ENCODE data around the gene JAZF1.
A peak's percentile ranks its signal among the peaks of the same experiment; 100 is the strongest.

Gene JAZF1

DNA sequence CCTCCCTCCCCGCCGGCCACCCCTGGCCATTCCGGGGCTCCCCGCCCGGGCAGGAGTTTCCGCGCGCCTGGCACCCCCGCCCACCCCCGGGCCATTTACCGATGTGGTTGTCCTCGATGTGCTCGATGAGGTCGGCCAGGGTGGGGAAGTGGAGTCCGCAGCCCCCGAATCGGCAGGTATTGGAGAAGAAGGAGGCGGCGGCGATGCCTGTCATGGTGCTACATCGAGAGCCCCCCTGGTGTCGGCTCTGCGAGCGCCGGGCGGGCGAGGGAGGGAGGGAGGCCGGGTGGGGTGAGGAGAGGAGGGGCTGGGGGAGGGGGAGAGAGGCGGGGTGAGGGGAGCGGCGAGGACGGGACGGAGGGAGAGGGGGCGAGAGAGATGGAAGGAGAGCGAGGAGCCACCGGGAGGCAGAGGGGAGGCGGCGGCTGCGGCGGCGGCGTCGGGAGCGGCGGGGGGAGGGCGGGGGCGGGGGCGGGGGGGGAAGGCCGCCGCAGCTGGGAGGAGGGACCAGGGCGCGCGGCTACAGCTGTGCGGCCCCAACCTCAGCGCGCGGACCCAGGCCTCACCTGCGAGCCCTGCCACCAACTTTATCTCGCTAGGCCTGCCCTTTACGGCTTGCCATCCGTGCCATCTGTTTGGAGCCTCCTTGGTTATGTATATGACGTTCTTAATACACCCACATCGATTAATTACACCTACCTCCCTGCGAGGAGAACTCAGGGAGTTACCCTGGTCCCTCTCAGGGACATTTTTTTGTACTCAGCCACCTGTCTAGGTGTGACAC, at the start of gene JAZF1:
TSS of gene JAZF1 (minus strand) at position 432 of the 784 bp plus-strand sequence.
- DNase-seq (ENCODE audit: low read depth in 1 of 2, low spot score in 1 of 2): peak; percentile 18 to 35

DNA sequence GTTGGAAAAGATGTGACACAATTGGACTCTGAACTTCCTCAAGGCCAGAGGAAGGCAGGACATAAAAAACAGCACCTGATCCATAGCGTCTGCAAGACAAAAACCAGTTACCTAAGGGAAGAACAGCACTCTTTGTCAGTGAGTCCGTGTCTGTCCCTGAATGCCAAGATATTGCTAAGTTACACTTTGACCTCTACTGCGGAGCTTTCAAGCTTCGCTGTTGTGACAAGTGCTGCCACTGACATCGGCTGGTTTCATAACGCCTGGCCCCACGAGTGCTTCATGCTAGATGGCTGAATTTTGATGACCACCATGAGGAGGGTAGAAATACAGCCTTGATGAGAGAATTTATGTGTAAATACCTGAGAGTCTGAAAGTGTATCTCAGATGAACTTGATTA, 49.7 kb upstream of the JAZF1 start:
- DNase-seq (ENCODE audit: low read depth in 1 of 2, low spot score in 1 of 2): no peak

DNA sequence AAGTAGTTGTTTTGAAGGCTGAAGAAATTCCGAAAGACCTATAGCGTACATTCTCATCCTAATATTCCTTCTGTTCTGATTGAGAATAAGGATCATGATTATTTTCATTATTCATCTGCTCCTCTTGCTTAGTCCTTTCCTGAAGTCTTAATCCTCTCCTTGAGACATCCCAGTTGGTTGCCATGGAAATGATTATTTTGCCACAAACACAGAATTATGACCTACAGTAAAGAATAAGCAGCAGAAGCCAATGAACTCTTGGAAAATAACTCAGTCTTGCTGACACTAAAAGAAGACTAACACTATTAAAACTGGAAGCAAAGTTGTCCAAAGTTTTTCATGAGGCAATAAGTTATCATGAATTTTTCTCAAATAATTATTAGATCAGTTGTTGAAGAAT, 47.8 kb upstream of the JAZF1 start:
- no peak for DNase-seq (ENCODE audit: low read depth in 1 of 2, low spot score in 1 of 2)

DNA sequence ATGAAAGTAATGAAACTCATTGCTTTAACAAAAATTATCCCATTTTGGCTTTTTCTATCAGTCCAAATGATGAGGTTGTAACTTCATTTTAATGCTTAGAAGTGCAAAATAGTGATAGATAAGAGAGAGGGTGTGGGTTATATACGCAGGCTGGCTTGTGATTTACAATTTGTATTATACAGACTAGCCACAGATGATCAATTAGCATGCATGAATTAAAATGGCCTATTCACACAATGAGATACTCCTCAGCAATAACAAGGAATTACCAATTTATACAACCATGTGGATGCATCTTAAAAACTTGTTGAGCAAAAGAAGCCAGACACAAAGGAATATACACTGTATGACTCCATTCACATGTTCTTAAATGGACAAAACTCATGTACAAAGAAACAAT, 45.4 kb upstream of the JAZF1 start:
- DNase-seq (ENCODE audit: low read depth in 1 of 2, low spot score in 1 of 2): no peak

DNA sequence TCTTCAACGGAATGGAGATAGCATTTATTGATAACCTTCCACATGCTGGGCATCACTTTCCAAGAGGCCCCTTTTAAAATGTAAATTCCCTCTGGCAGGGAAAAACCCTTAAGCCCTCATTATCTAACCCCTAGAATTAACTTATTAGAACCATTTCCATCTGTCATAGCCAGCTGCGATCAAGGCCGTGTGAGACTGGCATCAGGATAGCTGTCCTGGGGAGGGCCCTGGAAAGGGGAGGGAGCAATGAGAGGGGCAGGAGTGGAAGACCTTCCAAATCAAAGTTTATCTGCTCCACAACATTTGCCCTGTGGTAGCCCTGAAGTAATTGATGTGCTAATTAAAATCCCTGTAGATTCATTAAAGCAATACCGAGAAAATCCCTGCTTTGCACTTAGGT, 45.0 kb upstream of the JAZF1 start:
- DNase-seq (ENCODE audit: low read depth in 1 of 2, low spot score in 1 of 2): no peak

DNA sequence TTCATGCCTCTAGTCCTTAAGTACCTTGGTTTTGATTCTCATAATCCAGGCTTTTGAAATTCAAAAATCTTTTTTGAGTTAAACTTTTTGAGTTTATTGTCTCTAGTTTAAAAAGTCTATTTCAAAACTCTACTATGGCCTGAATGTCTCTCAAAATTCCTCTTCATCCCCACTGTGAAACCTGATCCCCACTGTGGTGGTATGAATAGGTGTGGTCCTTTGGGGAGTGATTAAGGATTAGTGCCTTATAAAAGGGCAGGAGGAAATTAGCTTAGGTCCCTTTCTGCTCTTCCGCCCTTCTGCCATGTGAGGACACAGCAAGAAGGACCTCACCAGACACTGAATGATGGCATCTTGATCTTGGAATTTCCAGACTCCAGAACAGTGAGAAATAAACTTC, 44.1 kb upstream of the JAZF1 start:
- DNase-seq (ENCODE audit: low read depth in 1 of 2, low spot score in 1 of 2): no peak

DNA sequence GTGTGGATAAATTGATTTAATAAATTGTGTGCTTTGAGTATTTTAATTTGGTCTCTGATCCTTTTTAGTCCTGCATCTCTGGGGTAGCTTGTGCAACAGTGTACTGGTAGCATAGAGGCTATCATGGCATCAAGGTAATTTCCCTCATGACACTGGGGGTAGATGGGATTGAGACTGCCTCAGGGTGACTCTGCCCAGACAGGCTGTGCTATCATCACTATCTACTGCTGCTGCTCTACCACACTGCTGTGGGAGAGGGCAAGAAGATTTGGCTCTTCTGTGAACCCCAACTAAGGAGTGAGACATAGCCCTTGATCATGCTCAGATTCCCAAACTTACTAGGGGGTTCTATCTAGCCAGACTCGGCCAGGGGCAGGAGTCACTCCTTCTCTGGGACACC, 43.6 kb upstream of the JAZF1 start:
- no peak for DNase-seq (ENCODE audit: low read depth in 1 of 2, low spot score in 1 of 2)

DNA sequence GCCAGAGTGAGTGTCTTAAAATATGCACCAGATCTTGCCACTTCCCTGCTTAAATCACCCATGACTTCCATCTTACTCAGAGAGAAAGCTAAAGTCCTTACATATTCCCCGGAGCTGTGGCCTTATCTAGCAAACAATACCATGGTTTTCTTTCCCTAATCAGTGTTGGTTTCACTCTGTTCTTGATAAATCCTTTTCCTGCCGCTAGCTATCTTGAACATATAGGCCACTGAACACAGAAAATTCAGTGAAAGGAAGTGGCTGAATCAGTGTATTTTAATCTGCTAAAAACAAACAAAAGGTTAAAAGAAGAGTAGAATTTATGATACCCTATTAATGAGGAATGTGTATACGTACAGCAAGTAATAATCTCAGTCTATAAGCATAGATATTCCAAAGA, 42.0 kb upstream of the JAZF1 start:
- no peak for DNase-seq (ENCODE audit: low read depth in 1 of 2, low spot score in 1 of 2)

DNA sequence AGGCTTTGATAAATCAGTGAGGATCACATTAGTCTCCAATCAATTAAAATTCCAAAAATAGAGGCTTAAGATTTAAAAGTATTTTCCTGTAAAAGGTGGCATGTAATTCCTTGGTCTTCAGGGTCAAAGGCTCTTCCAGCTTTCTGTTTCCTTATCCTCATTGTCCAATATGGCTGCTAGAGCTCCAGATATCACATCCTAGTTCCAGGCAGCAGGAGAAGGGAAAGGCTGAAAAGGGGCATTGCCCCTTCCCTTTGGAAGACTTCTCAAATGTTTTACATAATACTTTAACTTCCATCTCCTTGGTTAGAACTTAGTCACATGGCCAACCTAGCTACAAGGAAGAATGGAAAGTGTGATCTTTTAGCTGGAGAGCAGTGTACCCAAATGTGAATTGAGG, 39.2 kb upstream of the JAZF1 start:
- DNase-seq (ENCODE audit: low read depth in 1 of 2, low spot score in 1 of 2): no peak

DNA sequence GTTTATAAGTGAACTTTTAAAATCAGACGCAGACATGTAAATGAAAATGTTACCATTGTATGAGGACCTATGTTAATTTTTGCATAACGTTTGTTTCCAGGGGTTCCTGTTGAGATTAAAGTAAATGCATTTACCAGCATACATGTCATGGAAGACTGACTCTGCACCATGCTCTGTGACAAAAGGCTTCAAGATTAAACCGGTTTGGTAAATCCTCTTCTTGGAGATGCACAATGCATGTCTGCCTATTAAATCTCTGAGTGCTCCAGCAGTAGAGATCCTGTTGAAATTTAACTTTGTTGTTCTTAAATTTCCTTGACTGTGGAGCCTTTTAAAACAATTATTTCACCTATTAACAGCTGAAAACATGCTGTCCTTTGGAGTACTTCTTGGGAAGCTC, 36.5 kb upstream of the JAZF1 start:
- no peak for DNase-seq (ENCODE audit: low read depth in 1 of 2, low spot score in 1 of 2)

DNA sequence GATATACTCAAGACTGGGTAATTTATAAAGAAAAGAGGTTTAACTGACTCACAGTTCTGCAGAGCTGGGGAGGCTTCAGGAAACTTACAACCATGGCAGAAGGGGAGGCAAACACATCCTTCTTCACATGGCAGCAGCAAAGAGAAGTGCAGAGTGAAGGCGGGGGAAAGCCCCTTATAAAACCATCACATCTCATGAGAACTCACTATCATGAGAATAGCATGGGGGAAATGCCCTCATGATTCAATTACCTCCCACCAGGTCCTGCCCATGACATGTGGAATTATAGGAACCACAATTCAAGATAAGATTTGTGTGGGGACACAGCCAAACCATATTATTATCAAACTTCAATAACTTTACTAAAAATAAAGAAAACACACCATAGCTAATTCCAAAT, 30.4 kb upstream of the JAZF1 start:
- no peak for DNase-seq (ENCODE audit: low read depth in 1 of 2, low spot score in 1 of 2)

DNA sequence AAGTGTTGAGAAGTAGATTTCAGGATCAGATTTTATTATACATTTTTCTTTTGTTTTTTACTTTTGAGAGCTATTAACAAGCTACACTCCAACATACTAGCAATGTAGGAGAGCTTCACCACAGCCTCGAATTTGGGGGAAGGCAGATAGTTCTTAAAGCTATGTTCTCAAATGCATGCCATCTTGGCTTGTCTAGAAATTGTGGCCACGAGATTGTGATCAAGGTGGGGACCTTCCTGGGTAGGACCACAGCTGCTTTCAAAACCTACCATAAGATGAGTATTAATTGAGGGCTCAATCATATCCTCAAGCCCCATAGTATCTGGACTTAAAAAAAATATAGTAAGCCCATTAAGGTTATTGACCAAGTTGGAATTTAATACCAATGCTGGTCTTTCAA, 27.9 kb upstream of the JAZF1 start:
- no peak for DNase-seq (ENCODE audit: low read depth in 1 of 2, low spot score in 1 of 2)

DNA sequence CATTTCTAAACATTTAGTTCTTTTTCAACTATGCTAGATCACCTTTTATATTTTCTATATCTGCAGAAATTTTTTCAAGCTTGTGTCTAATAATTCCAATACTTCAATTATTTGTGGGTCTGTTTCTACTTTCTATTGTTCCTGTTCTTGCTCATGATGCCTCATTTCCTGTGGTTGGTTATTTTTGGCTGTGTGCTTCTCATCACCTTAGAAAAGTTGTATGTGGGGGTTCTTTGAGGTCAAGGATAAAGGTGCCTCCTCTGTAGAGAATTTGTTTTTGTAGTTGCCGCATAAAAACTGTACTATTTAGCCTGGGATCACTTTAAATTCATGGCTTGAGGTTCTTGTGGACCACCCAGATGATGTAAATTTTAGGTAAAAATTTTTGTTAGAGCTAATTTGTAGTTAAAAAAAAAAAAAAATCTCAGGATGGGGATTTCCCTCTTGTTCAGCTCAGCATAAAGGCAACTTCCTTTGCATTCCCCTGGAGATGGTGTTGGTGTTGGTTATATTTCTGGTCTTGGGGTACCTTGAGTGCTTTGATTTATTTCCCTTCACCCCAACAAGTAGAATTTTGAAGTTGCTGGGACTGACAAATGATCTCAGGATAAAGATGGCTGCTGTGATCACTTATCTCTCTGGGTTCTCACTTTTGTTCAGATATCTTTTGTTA, 27.0 kb upstream of the JAZF1 start:
- no peak for DNase-seq (ENCODE audit: low read depth in 1 of 2, low spot score in 1 of 2)

DNA sequence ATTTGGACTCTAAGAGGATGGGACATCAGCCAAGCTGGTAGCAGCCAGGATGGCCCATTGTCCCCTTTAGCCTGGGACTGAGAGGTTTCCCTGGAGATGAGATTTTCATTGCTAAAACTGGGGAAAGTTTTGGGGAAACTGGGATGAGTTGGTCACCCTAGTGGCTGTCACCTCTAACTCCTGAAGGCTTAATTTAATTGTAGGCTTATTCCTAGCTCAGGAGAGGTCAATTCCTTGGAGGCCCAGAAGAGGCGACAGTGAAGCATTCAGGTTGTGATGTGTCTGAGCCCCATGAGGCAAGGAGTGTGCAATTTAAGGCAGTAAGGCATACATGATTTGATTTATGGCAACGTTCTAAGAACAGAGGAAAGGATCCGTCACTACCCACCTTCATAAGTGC, 24.9 kb upstream of the JAZF1 start:
- DNase-seq (ENCODE audit: low read depth in 1 of 2, low spot score in 1 of 2): no peak

DNA sequence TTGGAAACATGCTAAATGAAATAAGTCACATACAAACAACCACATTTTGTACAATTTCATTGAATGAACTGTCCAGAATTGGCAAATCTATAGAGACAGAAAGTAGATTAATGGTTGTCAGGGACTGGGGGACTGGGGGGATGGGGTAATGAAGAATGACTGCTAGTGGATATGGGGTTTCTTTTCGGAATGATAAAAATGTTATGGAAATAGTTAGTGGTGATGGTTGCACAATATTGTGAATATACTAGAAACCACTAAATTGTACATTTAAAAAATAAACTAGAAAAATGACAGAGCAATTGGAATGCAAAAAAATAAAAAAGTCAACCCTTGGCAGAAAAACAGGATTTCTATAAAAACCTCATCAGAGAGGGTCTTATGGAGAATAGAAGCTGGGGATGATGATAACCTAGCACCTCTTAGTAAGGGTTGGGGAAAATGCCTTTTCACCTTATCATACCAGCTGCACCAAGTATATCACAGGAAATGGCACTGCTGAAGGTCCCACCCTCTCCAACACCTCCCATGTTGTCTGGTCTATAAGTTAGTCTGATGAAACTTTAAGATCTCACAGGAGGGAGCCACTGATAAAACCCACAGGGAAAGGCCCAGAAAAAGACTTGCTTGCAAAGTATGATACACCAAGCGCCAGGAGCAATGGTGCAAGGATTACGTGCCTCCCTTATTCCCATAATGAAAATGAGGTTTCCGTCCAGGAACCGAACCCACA, 23.1 kb upstream of the JAZF1 start:
- DNase-seq (ENCODE audit: low read depth in 1 of 2, low spot score in 1 of 2): no peak

DNA sequence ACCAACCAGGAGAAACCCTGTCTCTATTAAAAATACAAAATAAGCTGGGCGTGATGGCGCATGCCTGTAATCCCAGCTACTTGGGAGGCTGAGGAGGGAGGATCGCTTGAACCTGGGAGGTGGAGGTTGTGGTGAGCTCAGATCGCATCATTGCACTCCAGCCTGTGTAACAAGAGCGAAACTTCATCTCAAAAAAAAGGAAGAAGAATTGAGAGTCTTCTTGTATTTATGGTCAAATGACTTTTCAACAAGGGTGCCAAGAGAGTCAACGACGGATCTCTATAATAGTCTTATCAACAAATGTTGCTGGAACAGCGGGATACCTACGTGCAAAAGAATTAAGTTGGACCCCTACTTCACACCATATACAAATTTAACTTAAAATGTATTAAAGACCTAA, 21.6 kb upstream of the JAZF1 start:
- no peak for DNase-seq (ENCODE audit: low read depth in 1 of 2, low spot score in 1 of 2)

DNA sequence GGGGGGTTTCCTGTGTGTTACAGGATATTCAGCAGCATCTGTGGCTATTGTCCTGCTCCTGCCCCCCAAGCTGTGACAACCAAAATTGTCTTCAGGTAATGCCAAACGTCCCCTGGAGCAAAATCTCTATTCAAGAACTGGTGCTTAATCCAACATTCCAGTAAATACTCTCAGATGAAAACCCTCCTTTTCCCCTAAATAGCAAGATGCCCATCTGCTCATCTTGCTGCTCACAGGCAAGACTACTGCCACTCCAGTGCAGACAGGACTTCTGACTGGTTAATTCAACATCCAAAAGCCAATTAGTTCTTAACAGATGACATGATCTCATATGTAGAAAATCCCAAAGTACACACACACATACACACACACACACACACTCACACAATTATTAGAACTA, 20.5 kb upstream of the JAZF1 start:
- no peak for DNase-seq (ENCODE audit: low read depth in 1 of 2, low spot score in 1 of 2)

DNA sequence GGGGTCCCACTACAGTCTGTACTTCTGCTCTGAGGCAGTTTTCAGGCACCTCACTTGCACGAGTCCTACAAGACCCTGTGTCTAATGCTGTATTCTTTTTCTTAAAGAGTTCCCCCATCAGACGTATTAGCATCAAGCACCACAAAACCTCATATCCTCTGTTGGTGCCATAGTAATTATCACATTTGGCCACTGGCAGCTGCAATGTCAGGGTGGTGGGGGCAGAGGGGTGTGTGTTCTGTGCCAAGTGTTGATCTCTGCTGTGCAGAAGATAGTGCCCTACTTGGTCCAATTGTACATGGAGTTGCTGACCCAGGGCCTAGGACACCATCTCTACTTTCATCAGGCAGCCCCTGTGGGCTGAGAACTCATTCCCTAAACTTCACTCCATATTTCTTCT, 20.0 kb upstream of the JAZF1 start:
- no peak for DNase-seq (ENCODE audit: low read depth in 1 of 2, low spot score in 1 of 2)

DNA sequence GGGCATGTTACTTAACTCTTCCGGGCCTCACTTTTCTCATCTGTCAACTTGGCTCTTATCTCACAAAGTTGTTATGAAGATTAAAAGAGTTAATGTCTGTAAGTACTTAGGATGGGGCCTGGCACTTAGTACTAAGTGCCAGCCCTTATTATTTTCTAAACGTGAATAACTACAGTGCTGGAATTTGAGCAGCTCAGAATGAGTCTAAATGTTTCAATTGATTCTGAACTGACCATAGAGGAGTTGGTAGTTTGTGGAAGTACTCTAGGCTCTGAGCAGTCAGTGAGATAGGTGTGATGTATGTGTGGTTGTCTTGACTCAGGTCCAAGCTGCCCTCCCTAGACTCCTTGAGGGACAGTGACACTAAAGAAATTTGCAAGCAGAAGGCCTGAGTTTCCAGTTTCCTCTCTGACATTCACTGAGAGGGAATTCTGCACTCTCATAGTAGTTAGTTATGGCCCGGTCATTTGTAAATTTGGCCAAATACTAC, 18.5 kb upstream of the JAZF1 start:
- no peak for DNase-seq (ENCODE audit: low read depth in 1 of 2, low spot score in 1 of 2)

DNA sequence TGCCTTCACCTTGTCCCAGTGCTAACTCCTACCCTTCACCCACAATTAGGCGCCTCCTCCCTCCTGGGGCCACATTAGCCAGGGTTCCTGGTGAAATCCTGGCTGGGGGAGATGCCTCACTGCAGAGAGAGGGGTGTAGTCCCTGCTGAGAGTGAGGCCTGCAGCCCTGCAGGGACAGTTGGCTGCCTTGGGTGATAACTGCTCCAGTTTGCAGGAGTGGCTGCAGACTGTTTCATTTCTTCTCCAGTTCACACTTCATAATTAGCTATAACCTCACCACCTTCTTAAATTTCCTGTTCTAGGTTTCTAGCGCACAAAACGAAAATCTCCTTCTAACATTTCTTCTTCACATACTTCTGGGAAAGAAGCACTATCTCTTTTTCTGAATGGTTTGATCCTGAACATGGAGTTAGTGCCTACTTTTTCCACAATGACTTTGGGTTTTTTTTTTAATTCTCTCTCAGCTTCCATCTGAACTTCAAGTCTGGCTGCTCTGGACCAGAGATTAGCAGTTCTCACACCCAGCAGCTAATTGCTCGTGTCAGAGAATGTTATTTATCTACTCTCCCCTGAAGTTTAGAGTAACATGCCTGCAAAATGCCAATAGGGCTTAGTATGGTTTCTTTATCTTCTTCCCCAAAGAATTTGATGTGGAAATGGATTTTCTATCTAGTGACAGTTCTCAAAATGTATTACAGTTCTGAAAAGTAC, 15.5 kb upstream of the JAZF1 start:
- no peak for DNase-seq (ENCODE audit: low read depth in 1 of 2, low spot score in 1 of 2)

DNA sequence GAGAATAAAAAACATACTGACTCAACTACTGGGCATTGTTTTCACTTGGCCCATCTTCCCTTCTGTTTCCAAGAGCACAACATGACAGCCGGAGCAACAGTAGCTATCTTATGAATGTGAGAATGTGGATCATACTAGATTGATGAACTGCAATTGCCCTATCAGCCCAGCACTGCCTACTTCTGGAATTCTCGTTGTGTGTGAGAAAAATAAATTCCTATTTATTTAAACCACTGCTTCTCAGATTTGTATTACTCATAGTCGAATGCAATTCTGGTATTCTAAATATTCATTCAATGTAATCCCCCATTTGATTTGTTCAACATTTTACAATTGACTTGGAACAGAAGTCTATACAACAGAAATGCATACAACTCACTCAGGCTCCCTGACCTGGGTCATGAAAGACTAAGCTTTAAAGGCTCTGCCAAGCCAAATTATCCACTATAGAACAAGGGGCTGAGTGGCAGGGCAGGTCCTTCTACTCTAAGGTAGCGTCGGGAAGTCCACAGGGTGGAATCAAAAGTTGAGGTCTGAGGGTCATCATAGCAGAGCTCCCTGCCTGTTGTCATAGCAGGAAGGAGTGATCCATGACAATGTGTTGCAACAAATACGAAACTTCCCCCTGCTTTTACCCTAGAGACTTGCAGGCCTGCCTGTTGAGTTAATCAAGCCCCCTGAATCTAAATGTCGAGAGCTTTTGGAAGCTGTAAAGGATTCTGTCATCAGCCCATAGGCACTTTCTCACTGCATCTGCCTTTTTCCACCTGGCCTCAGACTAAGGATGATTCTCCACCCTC, 12.4 kb upstream of the JAZF1 start:
- no peak for DNase-seq (ENCODE audit: low read depth in 1 of 2, low spot score in 1 of 2)
